GM12878 (cell line): ENCODE results near the gene DIABLO.
A peak's percentile ranks its signal among the peaks of the same experiment; 100 is the strongest.

Experiments
- BCL11A ChIP-seq: IDR thresholded peaks from 2 replicates; pipeline ENCODE4 v1.6.1; 2011; ENCODE audit warnings: low read depth, low read length
- BHLHE40 ChIP-seq, 2 experiments: fragments of 450-650 bp in 1 of 2; IDR thresholded peaks; 2 replicates each; pipeline ENCODE4 v1.6.1; 2011 to 2017; ENCODE audit warnings: low read depth in 2 of 2, borderline replicate concordance in 1 of 2, improper control_type of control experiment in 1 of 2, low read length in 1 of 2, mild to moderate bottlenecking in 1 of 2
- E2F8 ChIP-seq: fragments of 450-650 bp; IDR thresholded peaks from 2 replicates; pipeline ENCODE4 v1.6.1; 2018; ENCODE audit warnings: mild to moderate bottlenecking, low read depth, moderate library complexity; ENCODE audit not compliant: partially characterized antibody
- JUND ChIP-seq: IDR thresholded peaks from 2 replicates; pipeline ENCODE4 v1.6.1; 2012; ENCODE audit warnings: low read depth, mild to moderate bottlenecking, low read length, improper control_type of control experiment, moderate library complexity
- MEF2B ChIP-seq: fragments of 450-650 bp; IDR thresholded peaks from 2 replicates; pipeline ENCODE4 v1.6.1; 2018; ENCODE audit warnings: mild to moderate bottlenecking, moderate library complexity; ENCODE audit not compliant: partially characterized antibody, poor library complexity, severe bottlenecking
- NFIC ChIP-seq: IDR thresholded peaks from 2 replicates; pipeline ENCODE4 v1.6.1; 2012; ENCODE audit warnings: low read depth, mild to moderate bottlenecking, inconsistent platforms, low read length, moderate library complexity
- POLR2A ChIP-seq: IDR thresholded peaks from 2 replicates; pipeline ENCODE4 v1.6.1; 2011; ENCODE audit warnings: low read depth, mild to moderate bottlenecking, low read length
- RFX5 ChIP-seq: IDR thresholded peaks from 2 replicates; pipeline ENCODE4 v1.6.1; 2011; ENCODE audit warnings: low read depth, low read length, improper control_type of control experiment
- SKIL ChIP-seq: fragments of 450-650 bp; IDR thresholded peaks from 2 replicates; pipeline ENCODE4 v1.6.1; 2017; ENCODE audit warnings: mild to moderate bottlenecking, low read depth, inconsistent platforms; ENCODE audit not compliant: poor library complexity, severe bottlenecking
- ZNF274 ChIP-seq: IDR thresholded peaks from one replicate; pipeline ENCODE4 v1.8.0; 2011; ENCODE audit not compliant: insufficient read length, insufficient read depth
- TF ChIP-seq, protein P1 (sequence below), 3 experiments: IDR thresholded peaks in 2 of 3; conservative IDR thresholded peaks in 1 of 3; 2 replicates each; pipeline ENCODE4 v1.5.1; 2011; ENCODE audit warnings: low read depth in 3 of 3, low read length in 3 of 3, mild to moderate bottlenecking in 3 of 3, control low read depth in 2 of 3, moderate library complexity in 2 of 3, inconsistent platforms in 1 of 3, mixed read lengths in 1 of 3; ENCODE audit not compliant: control insufficient read depth in 2 of 3, insufficient read depth in 1 of 3; ENCODE audit errors: extremely low read depth in 1 of 3

DNA sequence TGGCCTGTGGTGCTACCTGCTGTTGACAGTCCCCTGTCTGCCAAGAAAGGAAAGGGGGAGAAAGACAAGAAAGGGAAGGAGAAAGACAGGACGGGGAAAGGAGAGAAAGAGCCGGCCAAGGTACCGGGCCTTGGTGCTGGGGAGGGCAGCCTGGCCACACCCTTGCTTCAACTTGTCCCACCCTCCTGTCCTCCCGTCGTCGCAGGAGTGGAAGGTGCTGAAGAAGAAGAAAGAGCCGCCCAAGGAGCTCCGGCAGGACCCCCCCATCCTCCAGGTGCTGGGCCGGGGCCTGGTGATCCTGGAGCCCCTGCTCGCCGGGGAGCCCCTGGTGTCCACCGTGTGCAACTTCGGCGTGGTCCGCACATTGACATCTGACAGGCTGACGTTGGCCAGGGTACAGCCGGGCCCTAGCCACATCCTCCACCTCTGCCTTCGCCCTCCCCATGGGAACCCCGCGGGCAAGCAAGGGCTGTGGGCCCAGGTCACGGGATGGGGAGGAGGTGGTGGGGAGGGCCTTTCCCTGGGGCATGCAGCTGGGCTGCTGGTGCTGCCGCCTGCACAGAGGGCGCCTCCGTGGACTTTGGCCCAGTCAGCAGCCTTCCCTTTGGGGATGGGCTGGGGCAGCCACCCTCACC lies 25.2 kb downstream of the DIABLO start:
- TF ChIP-seq, protein P1, sequence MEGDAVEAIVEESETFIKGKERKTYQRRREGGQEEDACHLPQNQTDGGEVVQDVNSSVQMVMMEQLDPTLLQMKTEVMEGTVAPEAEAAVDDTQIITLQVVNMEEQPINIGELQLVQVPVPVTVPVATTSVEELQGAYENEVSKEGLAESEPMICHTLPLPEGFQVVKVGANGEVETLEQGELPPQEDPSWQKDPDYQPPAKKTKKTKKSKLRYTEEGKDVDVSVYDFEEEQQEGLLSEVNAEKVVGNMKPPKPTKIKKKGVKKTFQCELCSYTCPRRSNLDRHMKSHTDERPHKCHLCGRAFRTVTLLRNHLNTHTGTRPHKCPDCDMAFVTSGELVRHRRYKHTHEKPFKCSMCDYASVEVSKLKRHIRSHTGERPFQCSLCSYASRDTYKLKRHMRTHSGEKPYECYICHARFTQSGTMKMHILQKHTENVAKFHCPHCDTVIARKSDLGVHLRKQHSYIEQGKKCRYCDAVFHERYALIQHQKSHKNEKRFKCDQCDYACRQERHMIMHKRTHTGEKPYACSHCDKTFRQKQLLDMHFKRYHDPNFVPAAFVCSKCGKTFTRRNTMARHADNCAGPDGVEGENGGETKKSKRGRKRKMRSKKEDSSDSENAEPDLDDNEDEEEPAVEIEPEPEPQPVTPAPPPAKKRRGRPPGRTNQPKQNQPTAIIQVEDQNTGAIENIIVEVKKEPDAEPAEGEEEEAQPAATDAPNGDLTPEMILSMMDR (IDR thresholded peaks at IDR 0.05 in 2 of 3, conservative IDR thresholded peaks at IDR 0.05 in 1 of 3; ENCODE audit: control insufficient read depth in 2 of 3, extremely low read depth in 1 of 3, insufficient read depth in 1 of 3, low read depth in 3 of 3, low read length in 3 of 3), result 0 out of 6 replicates have a peak, but pooled peaks of 1 of the 3 experiments have one; percentile 1
- TF ChIP-seq POLR2A (no peak), E2F8 (no peak), RFX5 (no peak), SKIL (no peak), ZNF274 (no peak), BCL11A (no peak), NFIC (no peak), BHLHE40 (IDR thresholded peaks at IDR 0.05; ENCODE audit: borderline replicate concordance in 1 of 2, low read depth in 2 of 2, low read length in 1 of 2) (peak in 1 of 2 experiments; percentile 20; a peak in 1 of 4 replicates), MEF2B (no peak), JUND (no peak)
